Measurements from ENCODE around the gene PRRC2C. TPM values are rescaled to one million over a fixed set of nuclear protein-coding genes. Genes with fewer than 3 reads are reported as not detected.
"Not testable (repeated sequence)": the region's sequence is repeated elsewhere in the genome, so short reads cannot be mapped to it uniquely, and the experiment has no call there.

Gene PRRC2C
- total RNA-seq, 2 experiments from 2014 or later, result 73.5 to 191 TPM

DNA sequence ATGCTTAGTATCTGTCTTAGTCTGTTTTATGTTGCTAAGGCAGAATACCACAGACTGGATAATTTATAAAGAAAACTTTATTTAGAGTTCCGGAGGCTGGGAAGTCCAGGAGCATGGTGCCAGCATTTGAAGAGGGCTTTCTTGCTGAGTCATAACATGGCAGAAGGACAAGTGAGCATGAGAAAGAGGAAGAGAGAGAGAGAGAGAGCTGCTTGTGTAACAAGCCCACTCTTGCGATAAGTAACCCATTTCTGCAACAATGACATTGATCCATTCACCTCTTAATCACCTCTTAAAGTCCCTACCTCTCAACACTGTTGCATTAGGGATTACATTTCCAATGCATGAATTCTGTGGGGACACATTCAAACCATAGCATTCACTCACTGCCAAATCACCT lies 125.1 kb downstream of the PRRC2C start:
- BruUV-seq (replicated peaks), result no TSS peak
- POLR2A ChIA-PET, result no interaction called here
- no peak overlapping the region for H2AFZ ChIP-seq (ENCODE audit: low read length)

GRCh38 chr1:171611306-171611705 lies 126.0 kb downstream of the PRRC2C start:
- Histone ChIP-seq H3K27ac (ENCODE audit: low read depth, low read length, poor library complexity, severe bottlenecking) (no peak overlapping the region), H3K4me1 (ENCODE audit: insufficient read depth, low read length, poor library complexity, severe bottlenecking) (no peaks in the 10 kb centered on the region), H3K4me2 (ENCODE audit: low read length) (no peak overlapping the region), H3K36me3 (ENCODE audit: insufficient read depth, low read length) (no peaks in the 10 kb centered on the region), H3K9me3 (ENCODE audit: low read length) (no peaks in the 10 kb centered on the region), H3K79me2 (ENCODE audit: insufficient read depth, low read depth, low read length) (no peaks in the 10 kb centered on the region), H2AFZ (ENCODE audit: low read length) (no peak overlapping the region), H3K9me2 (ENCODE audit: insufficient read depth, low read length) (no peaks in the 10 kb centered on the region), H3K4me3 (ENCODE audit: low read depth, low read length, poor library complexity, severe bottlenecking) (no peak overlapping the region), H4K20me1 (ENCODE audit: insufficient read depth, low read length) (no peaks in the 10 kb centered on the region)
- TF ChIP-seq EZH2phosphoT487 (IDR thresholded peaks at IDR 0.05; ENCODE audit: borderline replicate concordance, low read depth, low read length), result no peak
- TF ChIP-seq, protein P1, sequence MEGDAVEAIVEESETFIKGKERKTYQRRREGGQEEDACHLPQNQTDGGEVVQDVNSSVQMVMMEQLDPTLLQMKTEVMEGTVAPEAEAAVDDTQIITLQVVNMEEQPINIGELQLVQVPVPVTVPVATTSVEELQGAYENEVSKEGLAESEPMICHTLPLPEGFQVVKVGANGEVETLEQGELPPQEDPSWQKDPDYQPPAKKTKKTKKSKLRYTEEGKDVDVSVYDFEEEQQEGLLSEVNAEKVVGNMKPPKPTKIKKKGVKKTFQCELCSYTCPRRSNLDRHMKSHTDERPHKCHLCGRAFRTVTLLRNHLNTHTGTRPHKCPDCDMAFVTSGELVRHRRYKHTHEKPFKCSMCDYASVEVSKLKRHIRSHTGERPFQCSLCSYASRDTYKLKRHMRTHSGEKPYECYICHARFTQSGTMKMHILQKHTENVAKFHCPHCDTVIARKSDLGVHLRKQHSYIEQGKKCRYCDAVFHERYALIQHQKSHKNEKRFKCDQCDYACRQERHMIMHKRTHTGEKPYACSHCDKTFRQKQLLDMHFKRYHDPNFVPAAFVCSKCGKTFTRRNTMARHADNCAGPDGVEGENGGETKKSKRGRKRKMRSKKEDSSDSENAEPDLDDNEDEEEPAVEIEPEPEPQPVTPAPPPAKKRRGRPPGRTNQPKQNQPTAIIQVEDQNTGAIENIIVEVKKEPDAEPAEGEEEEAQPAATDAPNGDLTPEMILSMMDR (conservative IDR thresholded peaks at IDR 0.05; ENCODE audit: low read length), result no peak
- ChIA-PET CTCF (ENCODE audit: unreplicated experiment) (no interaction called here), POLR2A (no interaction called here)
- BruUV-seq (replicated peaks), result no TSS peak
- DNase-seq (ENCODE audit: low spot score), result no peak
- intact Hi-C loops (cut with micrococcal nuclease; ENCODE audit: unreplicated experiment), result no loop called here

More for the DNA sequence above, 125.1 kb downstream of the PRRC2C start:
- TF ChIP-seq, protein P1 (conservative IDR thresholded peaks at IDR 0.05; ENCODE audit: low read length), result no peak
- TF ChIP-seq EZH2phosphoT487 (IDR thresholded peaks at IDR 0.05; ENCODE audit: borderline replicate concordance, low read depth, low read length), result no peak
- intact Hi-C loops (cut with micrococcal nuclease; ENCODE audit: unreplicated experiment), result no loop called here
- H3K4me1 ChIP-seq (ENCODE audit: insufficient read depth, low read length, poor library complexity, severe bottlenecking), result no peaks in the 10 kb centered on the region
- H3K79me2 ChIP-seq (ENCODE audit: insufficient read depth, low read depth, low read length), result no peaks in the 10 kb centered on the region
- DNase-seq (ENCODE audit: low spot score), result no peak
- no peaks in the 10 kb centered on the region for H3K36me3 ChIP-seq (ENCODE audit: insufficient read depth, low read length)
- CTCF ChIA-PET (ENCODE audit: unreplicated experiment), result no interaction called here
- H3K9me3 ChIP-seq (ENCODE audit: low read length), result no peaks in the 10 kb centered on the region
- H3K9me2 ChIP-seq (ENCODE audit: insufficient read depth, low read length), result no peaks in the 10 kb centered on the region
- no peak overlapping the region for H3K4me2 ChIP-seq (ENCODE audit: low read length)
- H3K27ac ChIP-seq (ENCODE audit: low read depth, low read length, poor library complexity, severe bottlenecking), result no peak overlapping the region
- no peaks in the 10 kb centered on the region for H4K20me1 ChIP-seq (ENCODE audit: insufficient read depth, low read length)
- no peak overlapping the region for H3K4me3 ChIP-seq (ENCODE audit: low read depth, low read length, poor library complexity, severe bottlenecking)

DNA sequence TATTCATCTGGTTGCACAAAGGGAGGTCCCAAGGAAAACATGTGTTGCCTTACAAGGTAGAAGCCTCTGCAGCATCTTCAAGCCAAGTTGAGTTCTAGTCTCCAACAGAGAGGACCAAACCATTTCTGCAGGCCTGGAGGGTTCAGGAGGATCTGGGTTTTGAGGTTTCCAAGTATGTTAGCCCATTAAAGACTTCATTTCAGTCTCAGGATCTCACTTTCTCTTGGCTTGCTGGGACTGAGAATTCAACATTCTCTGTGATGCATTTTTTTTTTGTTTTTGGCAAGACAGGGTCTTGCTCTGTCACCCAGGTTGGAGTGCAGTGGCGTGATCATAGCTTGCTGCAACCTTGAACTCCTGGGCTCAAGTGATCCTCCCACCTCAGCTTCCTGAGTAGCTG lies 128.0 kb downstream of the PRRC2C start:
- H4K20me1 ChIP-seq (ENCODE audit: insufficient read depth, low read length), result no peaks in the 10 kb centered on the region
- H3K79me2 ChIP-seq (ENCODE audit: insufficient read depth, low read depth, low read length), result no peaks in the 10 kb centered on the region
- no peak overlapping the region for H3K4me2 ChIP-seq (ENCODE audit: low read length)
- no peak overlapping the region for H2AFZ ChIP-seq (ENCODE audit: low read length)
- no TSS peak for BruUV-seq (replicated peaks)
- no peak for TF ChIP-seq EZH2phosphoT487 (IDR thresholded peaks at IDR 0.05; ENCODE audit: borderline replicate concordance, low read depth, low read length)
- TF ChIP-seq, protein P1 (conservative IDR thresholded peaks at IDR 0.05; ENCODE audit: low read length), result no peak
- CTCF ChIA-PET (ENCODE audit: unreplicated experiment), result no interaction called here
- no peak for DNase-seq (ENCODE audit: low spot score)
- H3K9me2 ChIP-seq (ENCODE audit: insufficient read depth, low read length), result no peaks in the 10 kb centered on the region
- H3K36me3 ChIP-seq (ENCODE audit: insufficient read depth, low read length), result no peaks in the 10 kb centered on the region
- POLR2A ChIA-PET, result interaction anchor here (0.6 kb wide), 1 partner anchor 29 kb away, joined by 4 read pairs; no protein-coding TSS in a partner anchor
- H3K4me3 ChIP-seq (ENCODE audit: low read depth, low read length, poor library complexity, severe bottlenecking), result no peak overlapping the region
- no peaks in the 10 kb centered on the region for H3K4me1 ChIP-seq (ENCODE audit: insufficient read depth, low read length, poor library complexity, severe bottlenecking)
- no peaks in the 10 kb centered on the region for H3K9me3 ChIP-seq (ENCODE audit: low read length)
- intact Hi-C loops (cut with micrococcal nuclease; ENCODE audit: unreplicated experiment), result no loop called here
- no peak overlapping the region for H3K27ac ChIP-seq (ENCODE audit: low read depth, low read length, poor library complexity, severe bottlenecking)

GRCh38 chr1:171615122-171615906 lies 130.0 kb downstream of the PRRC2C start:
- H3K36me3 ChIP-seq (ENCODE audit: insufficient read depth, low read length); H3K4me3 ChIP-seq (ENCODE audit: low read depth, low read length, poor library complexity, severe bottlenecking); H3K9me3 ChIP-seq (ENCODE audit: low read length); H3K9me2 ChIP-seq (ENCODE audit: insufficient read depth, low read length); intact Hi-C loops (cut with micrococcal nuclease; ENCODE audit: unreplicated experiment); BruUV-seq (replicated peaks); CTCF ChIA-PET (ENCODE audit: unreplicated experiment); H3K4me1 ChIP-seq (ENCODE audit: insufficient read depth, low read length, poor library complexity, severe bottlenecking); H3K27ac ChIP-seq (ENCODE audit: low read depth, low read length, poor library complexity, severe bottlenecking); H2AFZ ChIP-seq (ENCODE audit: low read length); DNase-seq (ENCODE audit: low spot score); H3K79me2 ChIP-seq (ENCODE audit: insufficient read depth, low read depth, low read length); H3K4me2 ChIP-seq (ENCODE audit: low read length); H4K20me1 ChIP-seq (ENCODE audit: insufficient read depth, low read length): not testable (repeated sequence)
- POLR2A ChIA-PET, result interaction anchor here (0.6 kb wide), 1 partner anchor 279 kb away, joined by 5 read pairs; no protein-coding TSS in a partner anchor

Measured in OCI-LY7 (cell line).